ENCODE results near the gene IFITM2.
"Not testable (repeated sequence)": the region's sequence is repeated elsewhere in the genome, so short reads cannot be mapped to it uniquely, and the experiment has no call there.

Gene IFITM2

DNA sequence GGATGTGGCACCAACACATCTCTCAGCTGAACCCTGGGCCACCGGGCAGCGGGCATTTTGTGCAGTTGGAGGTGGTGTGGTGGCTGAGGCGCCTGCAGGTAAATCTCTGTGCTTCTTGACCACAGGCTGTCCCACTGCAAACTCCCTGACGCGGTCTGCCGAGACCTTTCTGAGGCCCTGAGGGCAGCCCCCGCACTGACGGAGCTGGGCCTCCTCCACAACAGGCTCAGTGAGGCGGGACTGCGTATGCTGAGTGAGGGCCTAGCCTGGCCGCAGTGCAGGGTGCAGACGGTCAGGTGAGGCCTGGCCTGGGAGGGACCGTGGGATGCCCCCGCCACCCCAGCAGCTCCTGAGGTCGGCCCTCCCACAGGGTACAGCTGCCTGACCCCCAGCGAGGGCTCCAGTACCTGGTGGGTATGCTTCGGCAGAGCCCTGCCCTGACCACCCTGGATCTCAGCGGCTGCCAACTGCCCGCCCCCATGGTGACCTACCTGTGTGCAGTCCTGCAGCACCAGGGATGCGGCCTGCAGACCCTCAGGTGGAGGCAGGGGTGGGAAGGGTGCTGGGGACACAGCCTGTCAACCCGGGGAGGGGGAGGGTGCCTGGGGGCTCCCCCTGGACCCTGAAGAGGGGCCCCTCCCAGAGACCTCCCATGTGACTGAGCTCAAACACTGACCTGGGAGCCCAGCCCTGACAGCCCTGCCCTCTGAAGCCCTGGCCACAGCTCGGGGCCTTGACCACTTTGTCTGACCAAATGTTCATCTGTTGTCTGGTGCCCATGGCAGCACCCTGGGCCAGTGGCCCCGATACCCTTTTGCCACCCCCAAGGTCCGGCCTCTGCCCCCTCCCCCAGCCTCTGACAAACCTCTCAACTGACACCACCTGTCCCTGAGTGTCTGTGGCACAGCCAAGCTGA is 23.3 kb upstream of the IFITM2 start:
- no peak for DNase-seq

DNA sequence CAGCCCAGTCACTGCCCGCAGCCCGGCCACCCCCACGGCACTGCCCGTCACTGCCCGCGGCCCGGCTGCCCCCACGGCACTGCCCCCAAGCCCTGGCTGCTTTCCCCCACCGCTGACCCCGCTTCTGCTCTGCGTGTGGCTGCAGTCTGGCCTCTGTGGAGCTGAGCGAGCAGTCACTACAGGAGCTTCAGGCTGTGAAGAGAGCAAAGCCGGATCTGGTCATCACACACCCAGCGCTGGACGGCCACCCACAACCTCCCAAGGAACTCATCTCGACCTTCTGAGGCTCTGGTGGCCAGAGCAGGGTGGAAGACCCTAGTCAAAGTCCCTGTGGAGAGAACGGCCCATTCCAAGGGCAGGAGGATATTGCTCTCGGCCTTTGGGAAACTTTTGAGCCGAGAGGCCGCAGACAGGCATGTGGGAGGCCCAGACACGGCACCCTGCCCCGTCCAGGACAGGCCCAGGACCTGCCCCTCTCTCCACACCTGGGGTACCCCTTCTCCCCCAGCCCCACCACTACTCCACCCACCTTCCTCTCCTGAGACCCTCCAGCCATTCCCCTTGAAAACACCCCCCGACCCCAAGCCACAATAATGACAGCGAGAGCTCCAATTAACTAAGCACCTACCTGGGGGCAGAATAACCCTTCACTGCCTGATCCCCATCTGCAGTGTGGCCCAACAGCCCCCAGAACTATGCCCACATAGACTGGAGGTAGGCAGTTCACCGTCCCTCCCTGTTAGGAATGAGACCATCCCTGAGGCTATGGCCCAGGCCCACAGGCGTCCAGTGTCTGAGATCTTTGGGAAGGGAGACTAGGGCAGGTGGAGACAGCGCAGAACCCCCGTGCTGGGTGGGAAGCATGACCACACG is 22.4 kb upstream of the IFITM2 start:
- Histone ChIP-seq H3K36me3 (no peaks in the 10 kb centered on the region), H3K9me3 (no peaks in the 10 kb centered on the region), H3K27me3 (peaks cover 37% of the 10 kb centered on the region), H3K4me3 (ENCODE audit: low read depth, low read length) (no peak overlapping the region), H3K4me1 (no peaks in the 10 kb centered on the region)
- TF ChIP-seq, protein P1, sequence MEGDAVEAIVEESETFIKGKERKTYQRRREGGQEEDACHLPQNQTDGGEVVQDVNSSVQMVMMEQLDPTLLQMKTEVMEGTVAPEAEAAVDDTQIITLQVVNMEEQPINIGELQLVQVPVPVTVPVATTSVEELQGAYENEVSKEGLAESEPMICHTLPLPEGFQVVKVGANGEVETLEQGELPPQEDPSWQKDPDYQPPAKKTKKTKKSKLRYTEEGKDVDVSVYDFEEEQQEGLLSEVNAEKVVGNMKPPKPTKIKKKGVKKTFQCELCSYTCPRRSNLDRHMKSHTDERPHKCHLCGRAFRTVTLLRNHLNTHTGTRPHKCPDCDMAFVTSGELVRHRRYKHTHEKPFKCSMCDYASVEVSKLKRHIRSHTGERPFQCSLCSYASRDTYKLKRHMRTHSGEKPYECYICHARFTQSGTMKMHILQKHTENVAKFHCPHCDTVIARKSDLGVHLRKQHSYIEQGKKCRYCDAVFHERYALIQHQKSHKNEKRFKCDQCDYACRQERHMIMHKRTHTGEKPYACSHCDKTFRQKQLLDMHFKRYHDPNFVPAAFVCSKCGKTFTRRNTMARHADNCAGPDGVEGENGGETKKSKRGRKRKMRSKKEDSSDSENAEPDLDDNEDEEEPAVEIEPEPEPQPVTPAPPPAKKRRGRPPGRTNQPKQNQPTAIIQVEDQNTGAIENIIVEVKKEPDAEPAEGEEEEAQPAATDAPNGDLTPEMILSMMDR (IDR thresholded peaks at IDR 0.05; ENCODE audit: low read depth, low read length): no peak
- no peak for DNase-seq

More for the DNA sequence above, 23.3 kb upstream of the IFITM2 start:
- H3K4me1 ChIP-seq: no peaks in the 10 kb centered on the region
- no peaks in the 10 kb centered on the region for H3K9me3 ChIP-seq
- no peak overlapping the region for H3K4me3 ChIP-seq (ENCODE audit: low read depth, low read length)
- no peaks in the 10 kb centered on the region for H3K36me3 ChIP-seq
- TF ChIP-seq, protein P1 (IDR thresholded peaks at IDR 0.05; ENCODE audit: low read depth, low read length): no peak
- peaks cover 44% of the 10 kb centered on the region for H3K27me3 ChIP-seq

DNA sequence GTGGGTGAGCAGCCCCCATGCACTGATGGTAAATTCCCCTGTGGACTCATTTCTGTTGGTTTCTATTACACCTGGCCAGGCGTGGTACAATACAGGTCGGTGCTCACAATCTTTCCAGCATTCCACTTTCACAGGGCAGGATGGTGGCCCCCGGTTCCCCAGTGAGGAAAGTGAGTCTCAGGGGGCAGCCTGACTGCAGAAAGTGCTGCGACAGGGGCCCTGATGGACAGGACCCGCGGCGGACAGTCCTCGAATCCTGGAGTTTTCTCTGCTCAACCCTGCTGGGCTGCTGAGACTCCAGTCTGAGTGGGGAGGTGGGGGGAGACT is 21.8 kb upstream of the IFITM2 start:
- no peaks in the 10 kb centered on the region for H3K9me3 ChIP-seq
- H3K36me3 ChIP-seq: no peaks in the 10 kb centered on the region
- H3K4me3 ChIP-seq (ENCODE audit: low read depth, low read length): no peak overlapping the region
- TF ChIP-seq, protein P1 (IDR thresholded peaks at IDR 0.05; ENCODE audit: low read depth, low read length): no peak
- no peaks in the 10 kb centered on the region for H3K4me1 ChIP-seq
- H3K27me3 ChIP-seq: peaks cover 31% of the 10 kb centered on the region
- DNase-seq: no peak

DNA sequence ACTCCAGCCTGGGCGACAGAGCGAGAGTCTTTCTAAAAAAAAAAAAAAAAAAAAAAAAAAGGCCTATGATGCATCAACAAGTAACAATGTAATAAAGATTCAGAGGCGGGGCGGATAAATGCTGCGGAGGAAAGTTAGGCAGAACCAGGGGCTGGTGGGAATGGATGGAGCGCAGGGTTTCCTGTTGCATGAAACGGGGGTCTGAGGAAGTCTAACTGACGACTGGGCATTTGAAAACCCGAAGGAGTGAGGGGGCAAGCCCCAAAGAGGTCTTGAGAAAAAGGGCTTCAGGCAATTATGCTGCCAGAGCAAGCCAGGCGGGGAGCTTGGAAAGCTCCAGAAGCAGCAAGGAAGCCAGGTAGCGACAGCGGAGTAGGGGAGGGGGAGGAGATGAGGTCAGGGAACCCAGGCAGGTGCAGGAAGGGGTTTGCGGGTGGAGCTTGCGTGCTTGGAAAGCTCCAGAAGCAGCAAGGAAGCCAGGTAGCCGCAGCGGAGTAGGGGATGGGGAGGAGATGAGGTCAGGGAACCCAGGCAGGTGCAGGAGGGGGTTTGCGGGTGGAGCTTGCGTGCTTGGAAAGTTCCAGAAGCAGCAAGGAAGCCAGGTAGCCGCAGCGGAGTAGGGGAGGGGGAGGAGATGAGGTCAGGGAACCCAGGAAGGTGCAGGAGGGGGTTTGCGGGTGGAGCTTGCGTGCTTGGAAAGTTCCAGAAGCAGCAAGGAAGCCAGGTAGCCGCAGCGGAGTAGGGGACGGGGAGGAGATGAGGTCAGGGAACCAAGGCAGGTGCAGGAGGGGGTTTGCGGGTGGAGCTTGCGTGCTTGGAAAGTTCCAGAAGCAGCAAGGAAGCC is 20.4 kb upstream of the IFITM2 start:
- not testable (repeated sequence) for H3K36me3 ChIP-seq; H3K4me1 ChIP-seq; H3K4me3 ChIP-seq (ENCODE audit: low read depth, low read length); H3K9me3 ChIP-seq; DNase-seq
- peaks cover 17% of the 10 kb centered on the region for H3K27me3 ChIP-seq

DNA sequence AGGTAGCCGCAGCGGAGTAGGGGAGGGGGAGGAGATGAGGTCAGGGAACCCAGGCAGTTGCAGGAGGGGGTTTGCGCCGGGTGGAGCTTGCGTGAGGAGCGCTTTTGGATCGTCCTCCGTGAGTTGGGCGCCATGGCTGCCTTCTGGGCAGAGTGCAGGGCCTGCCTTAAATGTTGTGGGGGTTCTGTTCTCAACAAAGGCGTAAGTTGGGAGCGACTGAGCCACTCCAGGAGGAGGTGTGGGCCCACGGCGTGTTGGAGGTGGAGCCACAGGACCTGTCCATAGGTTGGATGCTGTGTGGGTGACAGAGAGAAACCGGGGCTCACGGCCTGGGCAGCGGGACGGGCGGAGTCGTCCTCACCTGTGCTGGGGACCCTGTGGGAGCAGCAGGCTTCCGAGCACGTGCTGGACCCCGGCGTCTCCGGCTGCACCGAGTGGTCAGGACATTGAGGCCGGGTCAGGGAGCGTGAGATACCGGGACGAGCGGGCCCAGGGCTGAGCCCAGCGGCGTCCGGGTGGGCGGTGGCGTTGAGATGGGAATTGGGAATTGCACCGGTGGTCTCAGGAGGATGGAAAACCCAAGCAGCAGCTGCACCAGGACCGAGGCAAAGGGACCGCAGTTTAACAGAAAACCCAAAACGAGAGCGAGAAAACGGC is 19.7 kb upstream of the IFITM2 start:
- no peaks in the 10 kb centered on the region for H3K4me1 ChIP-seq
- H3K36me3 ChIP-seq: no peaks in the 10 kb centered on the region
- TF ChIP-seq, protein P1 (IDR thresholded peaks at IDR 0.05; ENCODE audit: low read depth, low read length): no peak
- H3K27me3 ChIP-seq: peaks cover 11% of the 10 kb centered on the region
- no peak for DNase-seq
- no peak overlapping the region for H3K4me3 ChIP-seq (ENCODE audit: low read depth, low read length)
- H3K9me3 ChIP-seq: no peaks in the 10 kb centered on the region

Data from BE2C (cell line).